Fibroblast of lung (primary cell): ENCODE measurements around the gene DET1.

Experiments used
- CTCF ChIP-seq, 2 donors: IDR thresholded peaks in 1 of 2; conservative IDR thresholded peaks in 1 of 2; 1 replicate in 1 of 2; 2 replicates in 1 of 2; pipeline ENCODE4 v1.5.1; 2011 to 2012; ENCODE audit warnings: low read length in 2 of 2, control low read depth in 1 of 2, inconsistent platforms in 1 of 2, low read depth in 1 of 2, mild to moderate bottlenecking in 1 of 2
- EZH2 ChIP-seq: IDR thresholded peaks from 2 replicates; pipeline ENCODE4 v1.5.1; 2012; ENCODE audit warnings: low read length, control low read depth, mild to moderate bottlenecking; ENCODE audit errors: missing control alignments

- TF ChIP-seq CTCF (conservative IDR thresholded peaks at IDR 0.05 in 1 of 2, IDR thresholded peaks at IDR 0.05 in 1 of 2; ENCODE audit: low read depth in 1 of 2, low read length in 2 of 2) (no peak), EZH2 (no peak)
Observed at GRCh38 chr15:88539441-88539840, 7.0 kb downstream of the DET1 start.
